ENCODE measurements around the gene FCGR2B.
"Not testable (repeated sequence)": the region's sequence is repeated elsewhere in the genome, so short reads cannot be mapped to it uniquely, and the experiment has no call there.

Gene FCGR2B

DNA sequence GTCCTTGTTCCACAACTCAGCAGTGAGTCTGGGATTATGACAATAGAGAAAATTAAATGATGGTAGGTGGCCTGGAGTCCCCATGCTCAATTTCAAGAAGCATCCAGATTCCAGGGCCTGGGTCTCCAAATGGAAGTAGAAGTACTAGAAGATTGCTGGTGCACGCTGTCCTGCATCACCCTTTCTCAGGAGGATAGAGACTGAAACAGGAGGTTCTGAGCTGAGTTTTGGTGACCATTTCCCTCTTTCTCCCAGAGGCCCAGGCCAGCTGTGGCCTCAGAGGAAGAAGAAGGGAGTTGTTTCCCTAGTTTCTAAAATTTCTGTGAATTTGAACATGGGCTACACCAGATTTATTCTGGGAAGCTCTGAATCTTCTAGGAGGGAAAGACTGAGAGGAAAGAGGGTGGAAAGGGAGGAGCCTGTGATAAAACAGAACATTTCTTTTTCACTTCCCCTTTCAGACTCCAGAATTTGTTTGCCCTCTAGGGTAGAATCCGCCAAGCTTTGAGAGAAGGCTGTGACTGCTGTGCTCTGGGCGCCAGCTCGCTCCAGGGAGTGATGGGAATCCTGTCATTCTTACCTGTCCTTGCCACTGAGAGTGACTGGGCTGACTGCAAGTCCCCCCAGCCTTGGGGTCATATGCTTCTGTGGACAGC is at the start of gene FCGR2B:
FCGR2B (plus strand) TSS at position 460 of the 656 bp plus-strand sequence; CDS start at position 559, 99 bp downstream.
- not testable (repeated sequence) for H3K27ac Mint-ChIP-seq; H3K4me1 Mint-ChIP-seq (ENCODE audit: low read depth); H3K36me3 Mint-ChIP-seq (ENCODE audit: low read depth); H3K9me3 Mint-ChIP-seq; H3K27me3 Mint-ChIP-seq (ENCODE audit: low read depth); H3K4me3 Mint-ChIP-seq

DNA sequence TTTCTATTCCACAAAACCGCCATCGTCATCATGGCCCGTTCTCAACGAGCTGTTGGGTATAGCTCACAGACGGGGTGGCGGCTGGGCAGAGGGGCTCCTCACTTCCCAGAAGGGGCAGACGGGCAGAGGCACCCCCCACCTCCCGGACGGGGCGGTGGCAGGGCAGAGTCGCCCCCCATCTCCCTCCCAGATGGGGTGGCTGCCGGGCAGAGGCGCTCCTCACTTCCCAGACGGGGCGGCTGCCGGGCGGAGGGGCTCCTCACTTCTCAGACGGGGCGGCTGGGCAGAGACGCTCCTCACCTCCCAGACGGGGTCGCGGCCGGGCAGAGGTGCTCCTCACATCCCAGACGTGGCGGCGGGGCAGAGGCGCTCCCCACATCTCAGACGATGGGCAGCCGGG is 46.5 kb upstream of the FCGR2B start:
- H3K36me3 Mint-ChIP-seq (ENCODE audit: low read depth), result not testable (repeated sequence)

DNA sequence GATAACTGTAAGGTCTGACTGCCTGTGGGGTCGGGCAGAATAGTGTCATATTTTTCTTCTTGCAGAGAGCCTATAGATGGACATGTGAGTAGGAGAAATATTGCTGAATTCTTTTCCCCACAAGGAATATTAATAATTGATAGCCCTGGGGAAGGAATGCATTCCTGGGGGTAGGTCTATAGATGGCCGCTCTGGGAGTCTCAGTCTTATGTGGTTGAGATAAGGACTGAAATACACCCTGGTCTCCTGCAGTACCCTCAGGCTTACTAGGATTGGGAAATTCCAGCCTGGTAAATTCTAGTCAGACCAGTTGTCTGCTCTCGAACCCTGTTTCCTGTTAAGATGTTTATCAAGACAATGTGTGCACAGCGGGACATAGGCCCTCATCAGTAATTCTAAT is 44.4 kb upstream of the FCGR2B start:
- H3K36me3 Mint-ChIP-seq (ENCODE audit: low read depth); H3K4me3 Mint-ChIP-seq; H3K9me3 Mint-ChIP-seq; H3K27me3 Mint-ChIP-seq (ENCODE audit: low read depth); H3K27ac Mint-ChIP-seq: not testable (repeated sequence)
- H3K4me1 Mint-ChIP-seq (ENCODE audit: low read depth), result peaks cover 21% of the 10 kb centered on the region

More for the DNA sequence above, 46.5 kb upstream of the FCGR2B start:
- peaks cover 25% of the 10 kb centered on the region for H3K4me1 Mint-ChIP-seq (ENCODE audit: low read depth)
- H3K4me3 Mint-ChIP-seq; H3K9me3 Mint-ChIP-seq; H3K27me3 Mint-ChIP-seq (ENCODE audit: low read depth); H3K27ac Mint-ChIP-seq: not testable (repeated sequence)

DNA sequence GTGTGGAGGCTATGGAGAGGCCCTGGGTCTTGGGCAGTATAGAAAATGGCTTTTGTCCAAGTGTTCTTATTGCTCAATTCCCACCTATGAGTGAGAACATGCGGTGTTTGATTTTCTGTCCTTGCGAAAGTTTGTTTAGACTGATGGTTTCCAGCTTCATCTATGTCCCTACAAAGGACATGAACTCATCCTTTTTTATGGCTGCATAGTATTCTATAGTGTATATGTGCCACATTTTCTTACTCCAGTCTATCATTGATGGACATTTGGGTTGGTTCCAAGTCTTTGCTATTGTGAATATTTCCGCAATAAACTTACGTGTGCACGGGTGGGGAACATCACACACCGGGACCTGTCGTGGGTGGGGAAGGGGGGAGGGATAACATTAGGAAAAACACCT is 42.5 kb upstream of the FCGR2B start:
- H3K27ac Mint-ChIP-seq; H3K4me3 Mint-ChIP-seq; H3K27me3 Mint-ChIP-seq (ENCODE audit: low read depth): not testable (repeated sequence)

DNA sequence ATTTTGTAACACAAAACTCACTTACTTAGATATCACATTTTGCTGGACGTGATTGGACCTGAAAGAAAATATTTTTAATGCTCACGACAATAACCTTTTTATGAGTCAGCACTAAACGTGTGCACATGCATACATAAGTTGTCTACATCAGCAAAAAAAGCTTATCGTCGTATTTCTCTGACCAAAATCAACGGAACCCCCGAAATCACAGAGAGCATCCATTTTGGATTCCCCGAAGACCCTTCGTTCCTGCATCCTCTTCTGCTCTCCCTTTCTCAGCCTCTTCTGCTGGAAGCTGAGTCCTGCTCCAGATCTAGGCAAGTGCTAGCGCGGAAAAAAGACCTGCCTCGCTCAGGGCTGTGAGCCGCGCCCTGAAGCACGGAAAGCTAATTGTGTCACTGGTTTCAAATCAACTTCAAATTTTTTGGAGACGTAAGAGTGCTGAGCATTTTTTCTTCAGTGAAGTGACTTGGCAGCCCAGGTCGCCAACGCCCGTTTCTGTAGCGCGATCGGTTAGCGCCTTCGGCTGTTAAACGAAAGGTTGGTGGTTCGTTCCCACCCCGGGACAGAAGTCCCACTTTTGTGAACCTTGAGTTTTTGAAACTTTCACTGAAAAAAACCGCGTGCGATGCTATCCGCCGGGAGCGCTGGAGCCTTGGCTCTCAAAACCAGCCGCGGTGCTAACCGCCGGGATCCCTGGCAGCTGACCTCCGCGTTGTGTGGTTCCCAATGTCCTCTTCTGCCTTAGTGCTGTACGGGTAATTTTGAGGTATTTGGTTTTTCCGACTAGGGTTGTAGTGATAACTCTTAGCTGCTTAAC is 41.6 kb upstream of the FCGR2B start:
- not testable (repeated sequence) for H3K27me3 Mint-ChIP-seq (ENCODE audit: low read depth); H3K36me3 Mint-ChIP-seq (ENCODE audit: low read depth); H3K9me3 Mint-ChIP-seq
- Mint-ChIP-seq H3K4me3 (peak overlapping the region; percentile 90), H3K4me1 (ENCODE audit: low read depth) (peaks cover 33% of the 10 kb centered on the region), H3K27ac (peak overlapping the region; percentile 90)

More for the DNA sequence above, 42.5 kb upstream of the FCGR2B start:
- H3K4me1 Mint-ChIP-seq (ENCODE audit: low read depth), result peaks cover 33% of the 10 kb centered on the region
- not testable (repeated sequence) for H3K9me3 Mint-ChIP-seq; H3K36me3 Mint-ChIP-seq (ENCODE audit: low read depth)

DNA sequence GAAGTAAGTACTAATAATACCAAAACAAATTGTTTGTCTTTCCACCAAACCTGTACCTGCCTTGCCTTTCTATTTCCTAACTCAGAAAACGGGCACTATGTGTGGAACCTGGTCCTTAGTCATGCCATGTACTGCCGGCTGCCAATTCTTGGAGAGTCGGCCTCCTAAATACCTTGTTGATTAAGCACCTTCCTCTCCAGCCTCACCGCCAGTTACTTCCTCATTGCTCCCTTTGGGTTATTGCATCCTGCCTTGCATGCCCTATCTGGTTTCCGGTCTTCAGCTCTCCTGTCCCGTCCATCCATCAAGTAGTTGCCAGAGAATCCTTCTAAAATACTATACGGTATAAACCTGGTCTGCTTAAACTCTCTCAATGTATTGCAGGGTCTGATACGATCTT is 40.9 kb upstream of the FCGR2B start:
- peak overlapping the region; percentile 90 for H3K27ac Mint-ChIP-seq
- H3K4me3 Mint-ChIP-seq, result peak overlapping the region; percentile 90
- peaks cover 10% of the 10 kb centered on the region for H3K27me3 Mint-ChIP-seq (ENCODE audit: low read depth)
- H3K9me3 Mint-ChIP-seq; H3K36me3 Mint-ChIP-seq (ENCODE audit: low read depth): not testable (repeated sequence)
- peaks cover 37% of the 10 kb centered on the region for H3K4me1 Mint-ChIP-seq (ENCODE audit: low read depth)

DNA sequence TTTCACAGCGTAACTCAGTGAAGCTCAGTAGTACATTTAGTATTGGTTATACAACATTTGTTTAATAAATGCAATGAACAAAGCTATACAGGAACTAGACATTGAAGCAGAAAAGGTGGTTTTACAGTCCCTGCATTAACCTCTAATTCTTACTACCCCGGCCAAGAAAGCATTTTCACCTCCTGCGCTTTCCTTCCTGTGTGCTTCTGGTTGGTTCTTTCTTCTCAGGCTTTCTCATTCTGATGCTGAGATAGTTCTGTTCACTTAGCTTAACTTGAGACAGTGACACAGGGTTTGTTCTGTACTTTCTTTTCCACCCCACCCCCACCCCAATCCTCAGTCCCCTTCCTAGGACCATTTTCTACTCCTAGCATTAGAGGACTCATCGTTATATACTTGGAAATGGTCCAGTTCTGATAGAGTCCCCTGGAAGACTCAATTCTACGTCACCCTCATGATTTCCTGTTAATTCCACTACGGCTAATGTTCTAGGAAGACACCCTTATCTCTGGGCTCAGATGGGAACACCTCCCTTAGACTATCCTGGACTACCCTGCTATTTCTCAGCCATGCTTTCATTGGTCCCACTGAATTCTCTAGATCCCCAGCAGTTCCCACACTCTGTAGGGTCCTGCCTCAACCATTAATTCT is 39.4 kb upstream of the FCGR2B start:
- H3K9me3 Mint-ChIP-seq; H3K36me3 Mint-ChIP-seq (ENCODE audit: low read depth): not testable (repeated sequence)
- Mint-ChIP-seq H3K4me1 (ENCODE audit: low read depth) (peaks cover 37% of the 10 kb centered on the region), H3K27ac (peak overlapping the region; percentile 63), H3K27me3 (ENCODE audit: low read depth) (peaks cover 10% of the 10 kb centered on the region), H3K4me3 (peak overlapping the region; percentile 35)

DNA sequence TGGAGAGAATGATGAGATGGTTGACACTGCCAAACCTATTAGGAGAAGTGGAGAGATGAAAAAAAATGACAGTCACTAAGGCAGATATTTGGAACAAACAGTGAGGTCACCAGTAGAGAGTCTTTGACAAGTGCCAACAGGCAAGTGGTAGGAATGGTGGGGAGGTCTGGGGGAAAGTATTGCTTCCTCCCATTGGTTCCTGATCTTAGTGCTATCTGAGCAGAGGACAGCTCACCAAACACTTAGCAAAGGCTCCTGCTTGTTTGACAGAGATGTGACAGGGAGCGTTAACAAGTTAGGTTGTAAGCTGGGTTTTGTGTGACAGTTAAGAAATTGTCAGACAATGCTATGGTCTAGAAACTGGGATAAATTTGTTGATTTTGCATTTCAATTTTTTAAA is 38.3 kb upstream of the FCGR2B start:
- H3K27ac Mint-ChIP-seq; H3K36me3 Mint-ChIP-seq (ENCODE audit: low read depth); H3K9me3 Mint-ChIP-seq; H3K27me3 Mint-ChIP-seq (ENCODE audit: low read depth); H3K4me3 Mint-ChIP-seq: not testable (repeated sequence)
- H3K4me1 Mint-ChIP-seq (ENCODE audit: low read depth), result peaks cover 35% of the 10 kb centered on the region

DNA sequence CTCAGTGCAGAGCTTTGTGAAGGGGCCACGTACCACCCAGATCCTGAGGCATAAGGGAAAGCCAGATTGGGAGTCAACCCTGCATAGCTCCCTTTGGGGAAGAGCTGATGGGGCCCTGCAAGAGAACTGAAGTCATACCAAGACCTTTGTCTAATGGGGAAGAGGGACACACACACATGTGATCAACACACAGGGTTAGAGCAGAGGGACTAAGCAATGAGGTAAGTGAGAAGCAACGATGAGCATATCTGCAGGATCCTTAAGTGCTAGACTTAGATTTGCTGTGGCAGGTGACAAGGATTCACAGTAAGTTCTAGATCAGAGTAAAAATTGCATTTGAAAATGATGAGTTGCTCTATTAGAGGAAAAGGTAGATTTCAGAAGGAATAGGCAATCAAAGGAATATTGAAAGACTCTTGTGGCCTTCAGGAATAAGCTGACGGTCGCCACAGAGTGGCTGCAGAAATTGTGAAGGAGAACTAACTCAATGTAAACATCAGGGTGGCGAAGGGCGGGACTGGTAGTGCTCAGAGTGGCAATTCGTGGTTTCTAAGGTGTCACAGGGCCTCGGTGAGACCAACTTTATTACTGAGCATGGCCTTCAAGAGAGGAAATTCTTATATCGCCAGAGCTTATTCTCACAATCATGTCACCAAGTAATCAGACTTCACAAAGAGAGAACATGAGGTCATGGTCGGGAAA is 36.3 kb upstream of the FCGR2B start:
- peaks cover 28% of the 10 kb centered on the region for H3K4me1 Mint-ChIP-seq (ENCODE audit: low read depth)
- H3K27me3 Mint-ChIP-seq (ENCODE audit: low read depth); H3K36me3 Mint-ChIP-seq (ENCODE audit: low read depth); H3K27ac Mint-ChIP-seq; H3K9me3 Mint-ChIP-seq; H3K4me3 Mint-ChIP-seq: not testable (repeated sequence)

DNA sequence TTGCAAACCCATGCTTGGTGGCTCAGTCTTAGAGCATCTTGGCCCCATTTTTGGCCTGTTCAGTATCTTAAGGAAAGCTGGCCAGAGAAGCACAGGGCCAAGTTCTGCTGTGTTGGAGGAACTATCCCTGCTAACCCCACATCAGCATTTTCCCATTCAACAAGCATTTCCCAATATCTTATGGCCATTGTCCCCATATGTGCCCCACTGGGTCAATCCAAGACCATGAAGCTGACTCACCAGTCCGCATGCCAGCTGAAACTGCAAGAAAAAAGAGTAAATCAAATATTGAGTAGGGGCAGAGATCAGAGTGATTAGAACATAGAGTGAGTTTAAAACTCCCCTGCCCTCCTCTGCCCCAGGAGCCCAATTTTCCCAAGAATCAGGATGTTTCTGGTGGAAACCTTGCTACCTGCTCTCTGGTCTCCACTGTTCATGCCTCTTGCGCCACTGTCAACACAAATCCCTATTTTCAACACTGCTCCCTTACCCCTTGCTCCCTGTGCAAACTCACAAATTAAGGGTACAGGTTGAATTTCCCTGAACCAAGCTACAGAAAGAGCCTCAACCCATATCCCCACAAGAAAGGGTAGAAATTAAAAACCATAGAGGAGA is 32.7 kb upstream of the FCGR2B start:
- H3K27me3 Mint-ChIP-seq (ENCODE audit: low read depth); H3K27ac Mint-ChIP-seq; H3K4me1 Mint-ChIP-seq (ENCODE audit: low read depth); H3K9me3 Mint-ChIP-seq; H3K36me3 Mint-ChIP-seq (ENCODE audit: low read depth); H3K4me3 Mint-ChIP-seq: not testable (repeated sequence)

DNA sequence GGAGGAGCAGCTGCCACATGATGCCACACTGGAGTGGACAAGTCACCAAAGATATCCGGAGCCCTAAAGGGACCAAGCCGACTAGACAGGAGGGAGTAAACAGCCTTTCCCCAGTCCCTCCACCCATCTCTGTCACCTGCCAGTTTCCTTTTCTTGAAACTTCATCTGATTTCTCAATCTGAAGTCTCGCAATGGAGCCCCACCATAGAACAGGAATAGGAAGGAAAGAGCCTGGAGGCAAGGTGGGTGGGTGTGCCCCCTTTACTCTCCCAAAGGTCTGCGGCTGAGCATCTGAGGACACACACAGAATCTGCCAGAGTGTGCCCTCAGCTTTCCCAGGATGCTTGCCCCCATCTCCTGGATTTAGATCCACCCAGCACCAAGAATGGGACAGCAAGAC is 31.9 kb upstream of the FCGR2B start, which contains the start of gene FCGR3B:
FCGR3B (minus strand) TSS at position 101 of the 400 bp plus-strand sequence; CDS start at position 19, 82 bp downstream.
- no peaks in the 10 kb centered on the region for H3K36me3 Mint-ChIP-seq (ENCODE audit: low read depth)
- peaks cover 4% of the 10 kb centered on the region for H3K27me3 Mint-ChIP-seq (ENCODE audit: low read depth)
- H3K4me1 Mint-ChIP-seq (ENCODE audit: low read depth), result peaks cover 6% of the 10 kb centered on the region
- no peak within 1 kb of the TSS for H3K27ac Mint-ChIP-seq
- no peak within 1 kb of the TSS for H3K4me3 Mint-ChIP-seq
- H3K9me3 Mint-ChIP-seq, result no peaks in the 10 kb centered on the region

DNA sequence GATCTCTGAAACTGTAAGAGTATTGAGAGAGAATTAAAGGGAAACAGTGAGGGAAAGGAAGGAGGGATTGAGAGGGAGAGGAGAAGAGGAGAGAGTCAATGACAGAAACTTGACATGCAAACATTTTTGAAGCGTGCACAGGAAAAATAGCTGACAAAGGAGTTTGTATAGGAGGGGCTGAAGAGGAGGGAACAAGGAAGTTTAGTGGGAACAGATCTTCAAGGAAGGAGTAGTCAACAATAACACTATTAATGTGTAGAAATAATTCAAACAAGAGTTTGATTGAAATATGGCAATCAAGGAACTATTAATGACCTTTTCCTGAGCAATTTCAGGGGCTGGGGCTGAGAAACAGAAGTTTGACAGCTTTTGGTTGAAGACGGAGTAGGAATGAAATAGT is 27.9 kb upstream of the FCGR2B start:
- not testable (repeated sequence) for H3K27ac Mint-ChIP-seq; H3K4me1 Mint-ChIP-seq (ENCODE audit: low read depth); H3K27me3 Mint-ChIP-seq (ENCODE audit: low read depth); H3K36me3 Mint-ChIP-seq (ENCODE audit: low read depth); H3K4me3 Mint-ChIP-seq; H3K9me3 Mint-ChIP-seq

DNA sequence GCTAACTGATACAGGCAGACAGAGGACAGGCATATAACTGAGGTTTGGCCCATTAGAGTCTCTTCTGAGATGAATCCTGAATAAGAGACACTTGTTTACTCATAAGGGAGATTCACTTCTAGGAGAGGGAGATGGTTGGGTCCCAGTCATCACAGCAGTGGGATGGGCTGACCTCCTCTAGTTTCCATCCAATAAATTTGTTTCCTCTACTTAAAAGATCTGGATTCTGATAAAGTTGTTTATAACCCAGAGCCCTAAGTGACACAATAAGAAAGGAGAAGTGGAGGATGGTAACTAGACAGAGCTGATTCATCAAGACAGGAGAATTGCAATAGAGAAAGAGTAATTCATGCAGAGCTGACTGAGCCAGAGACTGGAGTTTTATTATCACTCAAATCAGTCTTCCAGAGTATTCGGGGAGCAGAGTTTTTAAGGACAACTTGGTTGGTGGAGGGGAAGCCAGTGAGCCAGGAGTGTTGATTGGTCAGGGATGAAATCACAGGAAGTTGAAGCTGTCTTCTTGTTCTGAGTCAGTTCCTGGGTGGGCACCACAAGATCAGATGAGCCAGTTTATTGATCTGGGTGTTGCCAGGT is 26.7 kb upstream of the FCGR2B start:
- not testable (repeated sequence) for H3K27me3 Mint-ChIP-seq (ENCODE audit: low read depth); H3K9me3 Mint-ChIP-seq; H3K4me1 Mint-ChIP-seq (ENCODE audit: low read depth); H3K36me3 Mint-ChIP-seq (ENCODE audit: low read depth)
- Mint-ChIP-seq H3K4me3 (peak overlapping the region; percentile 49), H3K27ac (peak overlapping the region; percentile 83)

DNA sequence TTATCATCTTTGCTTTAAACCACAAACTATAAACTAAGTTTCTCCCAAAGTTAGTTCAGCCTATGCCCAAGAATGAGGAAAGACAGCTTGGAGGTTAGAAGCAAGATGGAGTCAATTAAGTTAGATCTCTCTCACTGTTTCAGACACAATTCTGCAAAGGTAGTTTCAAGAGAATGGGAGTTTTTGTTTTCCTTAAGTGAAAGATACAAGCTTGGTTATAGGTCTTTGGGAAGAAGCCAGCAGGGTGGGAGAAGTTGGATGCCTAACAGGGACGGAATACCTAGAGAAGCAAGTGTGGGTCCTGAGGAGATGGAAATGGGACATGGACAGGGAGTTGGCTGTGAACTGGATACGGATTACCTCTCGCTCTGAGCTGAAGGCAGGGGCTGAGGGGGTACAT is 26.0 kb upstream of the FCGR2B start:
- not testable (repeated sequence) for H3K27me3 Mint-ChIP-seq (ENCODE audit: low read depth); H3K9me3 Mint-ChIP-seq; H3K4me1 Mint-ChIP-seq (ENCODE audit: low read depth); H3K36me3 Mint-ChIP-seq (ENCODE audit: low read depth); H3K4me3 Mint-ChIP-seq
- H3K27ac Mint-ChIP-seq, result peak overlapping the region; percentile 67
